Cardiac fibroblast (primary cell): ENCODE data around the gene PCDHA4.
"Not testable (repeated sequence)": the region's sequence is repeated elsewhere in the genome, so short reads cannot be mapped to it uniquely, and the experiment has no call there.

Experiments
- DNase-seq, 2 donors: peaks; one replicate each; pipeline versions ENCODE4 v3.0.0 to v3.0.0-alpha.2; 2010; ENCODE audit warnings: low read depth in 2 of 2
- H3K4me3 ChIP-seq, 2 donors: replicated peaks in 1 of 2; 1 replicate in 1 of 2; 2 replicates in 1 of 2; pipeline ENCODE4 v1.5.1; 2011; ENCODE audit warnings: low read depth in 2 of 2, low read length in 2 of 2, mild to moderate bottlenecking in 2 of 2, moderate library complexity in 1 of 2
- TF ChIP-seq, protein P1 (sequence below): IDR thresholded peaks from one replicate; pipeline ENCODE4 v1.5.1; 2011; ENCODE audit warnings: low read depth, mild to moderate bottlenecking, low read length, inconsistent platforms

PCDHA4 gene

DNA sequence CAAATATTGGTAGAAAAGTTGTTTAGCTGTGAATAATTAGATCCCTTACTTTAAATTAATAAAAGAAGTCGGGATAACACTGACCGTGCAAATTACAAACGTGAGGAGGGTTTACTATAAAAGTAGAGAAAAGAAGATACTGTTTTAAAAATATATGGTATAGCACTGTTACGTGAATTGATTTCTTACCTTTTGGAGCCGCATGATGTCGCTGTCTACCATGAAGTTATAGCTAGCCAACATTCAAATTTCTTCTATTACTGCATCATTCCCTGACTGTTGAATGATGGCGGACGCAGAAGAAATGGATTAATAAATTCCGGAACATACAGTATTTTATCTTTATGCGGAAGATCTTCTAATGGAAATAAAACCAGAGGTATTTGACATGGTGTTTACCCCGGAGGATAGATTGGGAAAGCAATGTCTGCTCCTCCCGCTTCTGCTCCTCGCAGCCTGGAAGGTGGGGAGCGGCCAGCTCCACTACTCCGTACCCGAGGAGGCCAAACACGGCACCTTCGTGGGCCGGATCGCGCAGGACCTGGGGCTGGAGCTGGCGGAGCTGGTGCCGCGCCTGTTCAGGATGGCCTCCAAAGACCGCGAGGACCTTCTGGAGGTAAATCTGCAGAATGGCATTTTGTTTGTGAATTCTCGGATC lies 21.0 kb downstream of the PCDHA4 start, which contains the start of gene PCDHA6:
PCDHA6 (plus strand) TSS at position 257 of the 658 bp plus-strand sequence; CDS start at position 389, 132 bp downstream.
- no peak within 1 kb of the TSS for H3K4me3 ChIP-seq
- TF ChIP-seq, protein P1, sequence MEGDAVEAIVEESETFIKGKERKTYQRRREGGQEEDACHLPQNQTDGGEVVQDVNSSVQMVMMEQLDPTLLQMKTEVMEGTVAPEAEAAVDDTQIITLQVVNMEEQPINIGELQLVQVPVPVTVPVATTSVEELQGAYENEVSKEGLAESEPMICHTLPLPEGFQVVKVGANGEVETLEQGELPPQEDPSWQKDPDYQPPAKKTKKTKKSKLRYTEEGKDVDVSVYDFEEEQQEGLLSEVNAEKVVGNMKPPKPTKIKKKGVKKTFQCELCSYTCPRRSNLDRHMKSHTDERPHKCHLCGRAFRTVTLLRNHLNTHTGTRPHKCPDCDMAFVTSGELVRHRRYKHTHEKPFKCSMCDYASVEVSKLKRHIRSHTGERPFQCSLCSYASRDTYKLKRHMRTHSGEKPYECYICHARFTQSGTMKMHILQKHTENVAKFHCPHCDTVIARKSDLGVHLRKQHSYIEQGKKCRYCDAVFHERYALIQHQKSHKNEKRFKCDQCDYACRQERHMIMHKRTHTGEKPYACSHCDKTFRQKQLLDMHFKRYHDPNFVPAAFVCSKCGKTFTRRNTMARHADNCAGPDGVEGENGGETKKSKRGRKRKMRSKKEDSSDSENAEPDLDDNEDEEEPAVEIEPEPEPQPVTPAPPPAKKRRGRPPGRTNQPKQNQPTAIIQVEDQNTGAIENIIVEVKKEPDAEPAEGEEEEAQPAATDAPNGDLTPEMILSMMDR, result no peak
- peak in 1 of 2 donors; percentile 8 for DNase-seq

DNA sequence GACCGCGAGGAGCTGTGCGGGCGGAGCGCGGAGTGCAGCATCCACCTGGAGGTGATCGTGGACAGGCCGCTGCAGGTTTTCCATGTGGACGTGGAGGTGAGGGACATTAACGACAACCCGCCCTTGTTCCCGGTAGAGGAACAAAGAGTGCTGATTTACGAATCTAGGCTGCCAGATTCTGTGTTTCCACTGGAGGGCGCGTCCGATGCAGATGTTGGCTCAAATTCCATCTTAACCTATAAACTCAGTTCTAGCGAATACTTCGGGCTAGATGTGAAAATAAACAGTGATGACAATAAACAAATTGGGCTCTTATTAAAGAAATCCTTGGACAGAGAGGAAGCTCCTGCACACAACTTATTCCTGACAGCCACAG lies 21.5 kb downstream of the PCDHA4 start:
- no peak for DNase-seq
- H3K4me3 ChIP-seq, result no peak overlapping the region
- TF ChIP-seq, protein P1, result no peak

DNA sequence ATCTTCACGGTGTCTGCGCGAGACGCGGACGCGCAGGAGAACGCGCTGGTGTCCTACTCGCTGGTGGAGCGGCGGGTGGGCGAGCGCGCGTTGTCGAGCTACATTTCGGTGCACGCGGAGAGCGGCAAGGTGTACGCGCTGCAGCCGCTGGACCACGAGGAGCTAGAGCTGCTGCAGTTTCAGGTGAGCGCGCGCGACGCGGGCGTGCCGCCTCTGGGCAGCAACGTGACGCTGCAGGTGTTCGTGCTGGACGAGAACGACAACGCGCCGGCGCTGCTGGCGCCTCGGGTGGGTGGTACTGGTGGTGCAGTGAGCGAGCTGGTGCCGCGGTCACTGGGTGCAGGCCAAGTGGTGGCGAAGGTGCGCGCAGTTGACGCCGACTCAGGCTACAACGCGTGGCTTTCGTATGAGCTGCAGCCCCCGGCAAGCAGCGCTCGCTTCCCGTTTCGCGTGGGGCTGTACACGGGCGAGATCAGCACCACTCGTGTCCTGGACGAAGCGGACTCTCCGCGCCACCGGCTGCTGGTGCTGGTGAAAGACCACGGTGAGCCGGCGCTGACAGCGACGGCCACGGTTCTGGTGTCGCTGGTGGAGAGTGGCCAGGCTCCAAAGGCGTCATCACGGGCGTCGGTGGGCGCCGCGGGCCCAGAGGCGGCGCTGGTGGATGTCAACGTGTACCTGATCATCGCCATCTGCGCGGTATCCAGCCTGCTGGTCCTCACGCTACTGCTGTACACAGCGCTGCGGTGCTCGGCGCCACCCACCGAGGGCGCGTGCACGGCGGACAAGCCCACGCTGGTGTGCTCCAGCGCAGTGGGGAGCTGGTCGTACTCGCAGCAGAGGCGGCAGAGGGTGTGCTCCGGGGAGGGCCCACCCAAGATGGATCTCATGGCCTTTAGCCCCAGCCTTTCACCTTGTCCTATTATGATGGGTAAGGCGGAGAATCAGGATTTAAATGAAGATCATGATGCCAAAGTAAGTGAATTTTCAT lies 22.9 kb downstream of the PCDHA4 start:
- DNase-seq, H3K4me3 ChIP-seq: not testable (repeated sequence)

DNA sequence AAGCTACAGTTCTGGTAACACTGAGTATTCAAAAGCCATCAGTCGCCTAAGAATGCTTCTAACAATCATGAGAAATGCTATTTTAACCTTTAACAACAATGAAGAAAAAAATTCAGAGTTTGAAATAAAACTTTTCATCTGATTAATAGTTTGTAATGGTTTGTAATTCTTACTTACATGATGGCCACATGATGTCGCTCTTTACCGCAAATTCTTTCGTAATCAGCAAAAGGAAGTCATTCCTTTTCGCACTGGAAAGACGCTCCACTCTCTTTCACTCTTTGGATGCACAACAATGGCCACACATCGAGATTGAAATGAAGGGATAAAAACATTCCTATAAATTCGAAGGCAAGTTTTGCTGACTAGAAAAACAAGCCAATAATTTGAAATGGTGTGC lies 27.1 kb downstream of the PCDHA4 start, which contains the start of gene PCDHA7:
PCDHA7 (plus strand) TSS at position 277 of the 400 bp plus-strand sequence; CDS start at position 392, 115 bp downstream.
- no peak within 1 kb of the TSS for H3K4me3 ChIP-seq
- DNase-seq, result peak; percentile 24 to 46
- TF ChIP-seq, protein P1, result no peak

DNA sequence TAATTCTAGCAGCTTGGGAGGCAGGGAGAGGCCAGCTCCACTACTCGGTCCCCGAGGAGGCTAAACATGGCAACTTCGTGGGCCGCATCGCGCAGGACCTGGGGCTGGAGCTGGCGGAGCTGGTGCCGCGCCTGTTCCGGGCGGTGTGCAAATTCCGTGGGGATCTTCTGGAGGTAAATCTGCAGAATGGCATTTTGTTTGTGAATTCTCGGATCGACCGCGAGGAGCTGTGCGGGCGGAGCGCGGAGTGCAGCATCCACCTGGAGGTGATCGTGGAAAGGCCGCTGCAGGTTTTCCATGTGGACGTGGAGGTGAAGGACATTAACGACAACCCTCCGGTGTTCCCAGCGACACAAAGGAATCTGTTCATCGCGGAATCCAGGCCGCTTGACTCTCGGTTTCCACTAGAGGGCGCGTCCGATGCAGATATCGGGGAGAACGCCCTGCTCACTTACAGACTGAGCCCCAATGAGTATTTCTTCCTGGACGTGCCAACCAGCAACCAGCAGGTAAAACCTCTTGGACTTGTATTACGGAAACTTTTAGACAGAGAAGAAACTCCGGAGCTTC lies 27.7 kb downstream of the PCDHA4 start:
- H3K4me3 ChIP-seq, result not testable (repeated sequence)

DNA sequence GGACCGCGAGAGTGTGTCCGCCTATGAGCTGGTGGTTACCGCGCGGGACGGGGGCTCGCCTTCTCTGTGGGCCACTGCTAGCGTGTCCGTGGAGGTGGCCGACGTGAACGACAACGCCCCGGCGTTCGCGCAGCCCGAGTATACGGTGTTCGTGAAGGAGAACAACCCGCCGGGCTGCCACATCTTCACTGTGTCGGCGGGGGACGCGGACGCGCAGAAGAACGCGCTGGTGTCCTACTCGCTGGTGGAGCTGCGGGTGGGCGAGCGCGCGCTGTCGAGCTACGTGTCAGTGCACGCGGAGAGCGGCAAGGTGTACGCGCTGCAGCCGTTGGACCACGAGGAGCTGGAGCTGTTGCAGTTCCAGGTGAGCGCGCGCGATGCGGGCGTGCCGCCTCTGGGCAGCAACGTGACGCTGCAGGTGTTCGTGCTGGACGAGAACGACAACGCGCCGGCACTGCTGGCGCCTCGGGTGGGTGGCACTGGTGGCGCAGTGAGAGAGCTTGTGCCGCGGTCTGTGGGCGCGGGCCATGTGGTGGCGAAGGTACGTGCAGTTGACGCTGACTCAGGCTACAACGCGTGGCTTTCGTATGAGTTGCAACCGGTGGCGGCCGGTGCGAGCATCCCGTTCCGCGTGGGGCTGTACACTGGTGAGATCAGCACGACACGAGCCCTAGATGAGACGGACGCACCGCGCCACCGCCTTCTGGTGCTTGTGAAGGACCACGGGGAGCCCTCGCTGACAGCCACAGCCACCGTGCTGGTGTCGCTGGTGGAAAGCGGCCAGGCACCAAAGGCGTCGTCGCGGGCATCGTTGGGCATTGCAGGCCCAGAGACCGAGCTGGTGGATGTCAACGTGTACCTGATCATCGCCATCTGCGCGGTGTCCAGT lies 29.0 kb downstream of the PCDHA4 start:
- DNase-seq, result no peak
- TF ChIP-seq, protein P1, result no peak
- H3K4me3 ChIP-seq, result no peak overlapping the region

More for the DNA sequence above, 27.7 kb downstream of the PCDHA4 start:
- DNase-seq, result not testable (repeated sequence)
